ENCODE results near the gene EMID1. TPM values are rescaled to one million over a fixed set of nuclear protein-coding genes. Genes with fewer than 3 reads are reported as not detected.

Gene EMID1
- total RNA-seq, 2 donors from 2014 or later, result 0.52 to 1.8 TPM

GRCh38 chr22:29301716-29302401, 96.2 kb downstream of the EMID1 start:
- no peak for ATAC-seq
- DNase-seq, result no peak
- intact Hi-C loops (cut with DNase I), result no loop called here

- intact Hi-C loops (cut with DNase I), result no loop called here
- ATAC-seq (no peak), DNase-seq (no peak)
Measured at GRCh38 chr22:29302402-29302680, 96.6 kb downstream of the EMID1 start.

GRCh38 chr22:29302681-29303465, 97.2 kb downstream of the EMID1 start:
- intact Hi-C loops (cut with DNase I), result no loop called here
- ATAC-seq, result no peak
- no peak for DNase-seq

- DNase-seq (no peak), ATAC-seq (no peak)
- intact Hi-C loops (cut with DNase I), result loop anchor here in 1 of 2 donors (5.0 kb wide), 2 partner anchors 34 to 51 kb away; no protein-coding TSS in a partner anchor
Measured at GRCh38 chr22:29305836-29306174, 100.1 kb downstream of the EMID1 start.

- DNase-seq, result peak; percentile 91
- peak; percentile 72 to 77 for ATAC-seq
- intact Hi-C loops (cut with DNase I), result loop anchor here in 1 of 2 donors (5.0 kb wide), 2 partner anchors 34 to 51 kb away; no protein-coding TSS in a partner anchor
Measured at GRCh38 chr22:29306175-29306834, 100.6 kb downstream of the EMID1 start, which contains the start of gene GAS2L1. Gene GAS2L1 (plus strand): TSS chr22:29306650. CDS start chr22:29308106, 1,456 bp downstream.

GRCh38 chr22:29306835-29307595, 101.3 kb downstream of the EMID1 start:
- DNase-seq, result peak; percentile 90
- ATAC-seq, result peak; percentile 74 to 81
- intact Hi-C loops (cut with DNase I), result loop anchor here in 1 of 2 donors (5.0 kb wide), 2 partner anchors 35 to 50 kb away; no protein-coding TSS in a partner anchor

GRCh38 chr22:29307596-29308147, 102.0 kb downstream of the EMID1 start:
- no peak for DNase-seq
- intact Hi-C loops (cut with DNase I), result loop anchor here in 1 of 2 donors (5.0 kb wide), 2 partner anchors 35 to 50 kb away; no protein-coding TSS in a partner anchor
- no peak for ATAC-seq

- no peak for ATAC-seq
Measured at GRCh38 chr22:29308148-29308790, 102.6 kb downstream of the EMID1 start.

GRCh38 chr22:29308791-29309262, 103.1 kb downstream of the EMID1 start:
- no peak for ATAC-seq
- intact Hi-C loops (cut with DNase I), result loop anchor here in 1 of 2 donors (5.0 kb wide), 2 partner anchors 37 to 48 kb away; no protein-coding TSS in a partner anchor
- DNase-seq, result no peak

More at GRCh38 chr22:29308148-29308790, 102.6 kb downstream of the EMID1 start:
- intact Hi-C loops (cut with DNase I), result loop anchor here in 1 of 2 donors (5.0 kb wide), 2 partner anchors 36 to 49 kb away; no protein-coding TSS in a partner anchor
- peak; percentile 39 for DNase-seq

Other genes with a start within 250 kb of the EMID1 start
- gene C22orf31, start 144.1 kb upstream of the EMID1 start, total RNA-seq, result not detected
- 10 to 100 TPM; 39.1 to 49.8 TPM for gene KREMEN1, start 132.9 kb upstream of the EMID1 start, total RNA-seq
- 10 to 100 TPM; 15.6 to 19.0 TPM for gene RHBDD3, start 62.1 kb downstream of the EMID1 start, total RNA-seq
- gene EWSR1, start 62.4 kb downstream of the EMID1 start, total RNA-seq, result 100 to 1,000 TPM; 109 to 175 TPM
- 10 to 100 TPM; 20.1 to 25.2 TPM for gene GAS2L1, start 100.8 kb downstream of the EMID1 start, total RNA-seq
- gene RASL10A, start 109.8 kb downstream of the EMID1 start, total RNA-seq, result 1 to 10 TPM; 1.0 to 3.1 TPM
- 10 to 100 TPM; 44.2 to 44.6 TPM for gene AP1B1, start 182.7 kb downstream of the EMID1 start, total RNA-seq
- gene RFPL1, start 232.7 kb downstream of the EMID1 start, total RNA-seq, result not detected

Measured in left cardiac atrium (tissue), 4 donors.